Retina (tissue), 1 donor: ENCODE data around the gene KLF4.

Source experiments
- DNase-seq: peaks from one replicate; pipeline ENCODE4 v3.0.0-alpha.2; 2016

Gene KLF4

GRCh38 chr9:107447834-107448233 is 41.7 kb downstream of the KLF4 start:
- DNase-seq, result no peak

- DNase-seq, result no peak
Observed at GRCh38 chr9:107447081-107447480, 42.5 kb downstream of the KLF4 start.

- DNase-seq, result no peak
Observed at GRCh38 chr9:107446491-107446890, 43.1 kb downstream of the KLF4 start.

GRCh38 chr9:107443786-107444185 is 45.8 kb downstream of the KLF4 start:
- DNase-seq, result no peak

GRCh38 chr9:107439991-107440456 is 49.5 kb downstream of the KLF4 start:
- no peak for DNase-seq

- no peak for DNase-seq
Observed at GRCh38 chr9:107438211-107439031, 51.1 kb downstream of the KLF4 start.

- no peak for DNase-seq
Observed at GRCh38 chr9:107437716-107438115, 51.9 kb downstream of the KLF4 start.

- no peak for DNase-seq
Observed at GRCh38 chr9:107435415-107435814, 54.2 kb downstream of the KLF4 start.
